ENCODE data around the gene CDH23. TPM values are rescaled to one million over a fixed set of nuclear protein-coding genes. Genes with fewer than 3 reads are reported as not detected.

Gene CDH23
- total and polyA plus RNA-seq, 8 donors, result 1.8 to 22.8 (median 3.0) TPM

- TF ChIP-seq CTCF (IDR thresholded peaks at IDR 0.05), result no peak
- Histone ChIP-seq H3K36me3 (peaks cover 0 to 54% of the 10 kb centered on the region in 2 donors), H3K4me3 (no peak overlapping the region), H3K27me3 (no peaks in the 10 kb centered on the region), H3K4me1 (peaks cover 45 to 99% of the 10 kb centered on the region in 2 donors), H3K27ac (peak overlapping the region; percentile 88 to 92), H3K9me3 (no peaks in the 10 kb centered on the region)
- ATAC-seq (no peak), DNase-seq (no peak)
- intact Hi-C loops (cut with DNase I), result no loop called here
These were observed 369.4 kb downstream of the CDH23 start for GRCh38 chr10:71765906-71766716.

GRCh38 chr10:71766717-71767419 lies 370.1 kb downstream of the CDH23 start:
- Histone ChIP-seq H3K4me1 (peaks cover 49 to 99% of the 10 kb centered on the region in 2 donors), H3K27ac (peak overlapping the region; percentile 88 to 92), H3K36me3 (peaks cover 0 to 46% of the 10 kb centered on the region in 2 donors), H3K4me3 (no peak overlapping the region), H3K9me3 (no peaks in the 10 kb centered on the region), H3K27me3 (no peaks in the 10 kb centered on the region)
- intact Hi-C loops (cut with DNase I), result no loop called here
- DNase-seq (peak in 1 of 4 donors; percentile 85), ATAC-seq (peak; percentile 67)
- no peak for TF ChIP-seq CTCF (IDR thresholded peaks at IDR 0.05)

- H3K4me3 ChIP-seq, result no peak overlapping the region
- no peak for TF ChIP-seq CTCF (IDR thresholded peaks at IDR 0.05)
- ATAC-seq, result no peak
- intact Hi-C loops (cut with DNase I), result no loop called here
- H3K27ac ChIP-seq, result peak overlapping the region; percentile 88 to 92
- DNase-seq, result no peak
- H3K4me1 ChIP-seq, result peaks cover 53 to 99% of the 10 kb centered on the region in 2 donors
- H3K9me3 ChIP-seq, result no peaks in the 10 kb centered on the region
- H3K27me3 ChIP-seq, result no peaks in the 10 kb centered on the region
- peaks cover 0 to 40% of the 10 kb centered on the region in 2 donors for H3K36me3 ChIP-seq
These were observed 370.8 kb downstream of the CDH23 start for GRCh38 chr10:71767420-71768035.

- H3K27me3 ChIP-seq, result no peaks in the 10 kb centered on the region
- H3K9me3 ChIP-seq, result no peaks in the 10 kb centered on the region
- intact Hi-C loops (cut with DNase I), result no loop called here
- DNase-seq (no peak), ATAC-seq (no peak)
- peak overlapping the region; percentile 88 to 92 for H3K27ac ChIP-seq
- TF ChIP-seq CTCF (IDR thresholded peaks at IDR 0.05), result no peak
- H3K4me1 ChIP-seq, result peaks cover 54 to 99% of the 10 kb centered on the region in 2 donors
- peaks cover 0 to 37% of the 10 kb centered on the region in 2 donors for H3K36me3 ChIP-seq
- H3K4me3 ChIP-seq, result peak overlapping the region; percentile 5 to 68
These were observed 372.6 kb downstream of the CDH23 start for GRCh38 chr10:71769279-71769823.
